CD4-positive, alpha-beta T cell (primary cell): ENCODE measurements around the gene PZP. TPM values are rescaled to one million over a fixed set of nuclear protein-coding genes. Genes with fewer than 3 reads are reported as not detected.

Source experiments
- ATAC-seq: fragments of 200-7000 bp; cut with Tn5 transposase; one replicate; pipeline ENCODE4 v1.10.0; 2022; ENCODE audit warnings: mild to moderate bottlenecking; ENCODE audit not compliant: poor library complexity
- CTCF ChIA-PET: fragments of 350-600 bp; sonication (Branson Sonifier 250); formaldehyde crosslinking; loops from one replicate; lab custom pipeline; 2021; ENCODE audit warnings: antibody characterized with exemption, inconsistent platforms; lab: Charles Lee
- POLR2A ChIA-PET: fragments of 350-600 bp; sonication (Branson Sonifier 250); formaldehyde crosslinking; loops from one replicate; lab custom pipeline; 2021; ENCODE audit warnings: antibody characterized with exemption, inconsistent platforms; lab: Charles Lee
- DNase-seq, 14 experiments: peaks; one replicate each; pipeline ENCODE4 v3.0.0-alpha.2; 2013 to 2020; ENCODE audit warnings: mixed read lengths in 2 of 14
- H3K27ac ChIP-seq, 2 donors: one replicate each; pipeline versions ENCODE4 v1.5.1 to v1.7.0; 2013; ENCODE audit warnings: low read length in 2 of 2, low read depth in 1 of 2, mild to moderate bottlenecking in 1 of 2
- H3K27me3 ChIP-seq, 2 experiments: 1 replicate in 1 of 2; 2 replicates in 1 of 2; pipeline versions ENCODE4 v1.6.1 to v1.7.0; 2013; ENCODE audit warnings: low read length in 2 of 2, control low read depth in 1 of 2, mild to moderate bottlenecking in 1 of 2, moderate library complexity in 1 of 2; ENCODE audit not compliant: insufficient read depth in 2 of 2, control insufficient read depth in 1 of 2
- H3K36me3 ChIP-seq: one replicate; pipeline ENCODE4 v1.6.1; 2013; ENCODE audit warnings: low read length, control low read depth; ENCODE audit not compliant: insufficient read depth
- H3K4me1 ChIP-seq: one replicate; pipeline ENCODE4 v1.6.1; 2013; ENCODE audit warnings: low read length, control low read depth; ENCODE audit not compliant: insufficient read depth
- H3K4me3 ChIP-seq: one replicate; pipeline ENCODE4 v1.5.1; 2013; ENCODE audit warnings: mild to moderate bottlenecking, low read length, moderate library complexity
- H3K9me3 ChIP-seq, 2 experiments: 1 replicate in 1 of 2; 2 replicates in 1 of 2; pipeline versions ENCODE4 v1.6.1 to v1.7.0; 2013; ENCODE audit warnings: low read length in 2 of 2, mild to moderate bottlenecking in 2 of 2, control low read depth in 1 of 2, moderate library complexity in 1 of 2; ENCODE audit not compliant: control insufficient read depth in 1 of 2, insufficient read depth in 1 of 2
- H3K27ac Mint-ChIP-seq: one replicate; pipeline ENCODE4 v1.8.0; 2020; ENCODE audit warnings: mixed read lengths
- H3K27me3 Mint-ChIP-seq: one replicate; pipeline ENCODE4 v1.8.0; 2021; ENCODE audit warnings: mixed read lengths
- H3K36me3 Mint-ChIP-seq: one replicate; pipeline ENCODE4 v1.8.0; 2021; ENCODE audit warnings: low read depth, mixed read lengths
- H3K4me1 Mint-ChIP-seq: one replicate; pipeline ENCODE4 v1.8.0; 2021; ENCODE audit warnings: low read depth, mixed read lengths
- H3K4me3 Mint-ChIP-seq: one replicate; pipeline ENCODE4 v1.8.0; 2020; ENCODE audit warnings: mild to moderate bottlenecking, mixed read lengths
- H3K9me3 Mint-ChIP-seq: one replicate; pipeline ENCODE4 v1.8.0; 2020; ENCODE audit warnings: mixed read lengths
- CTCF ChIP-seq: fragments of 200-600 bp; IDR thresholded peaks from one replicate; pipeline ENCODE4 v1.8.0; 2022; ENCODE audit warnings: antibody characterized with exemption, mild to moderate bottlenecking
- intact Hi-C, 2 experiments: fragments of 100-400 bp; cut with DNase I in 1 of 2; cut with micrococcal nuclease in 1 of 2; formaldehyde crosslinking; loops; one replicate each; pipeline versions ENCODE4 v1.15.1 to v1.9.0; 2023 to 2025; cut with DNase I, micrococcal nuclease
- total RNA-seq, 174 experiments: library from RNA in 2 of 174; stranded (reverse) in 2 of 174; gene quantifications; one replicate each; pipeline ENCODE4 v1.2.3 and lab custom pipeline; 2021 to 2026

PZP gene
- total RNA-seq, 2 experiments from 2014 or later: not detected

GRCh38 chr12:9122091-9122609 is 86.0 kb downstream of the PZP start:
- no peak overlapping the region for H3K4me3 Mint-ChIP-seq
- CTCF ChIA-PET: no interaction called here
- no peaks in the 10 kb centered on the region for H3K27me3 Mint-ChIP-seq
- POLR2A ChIA-PET: no interaction called here
- H3K4me3 ChIP-seq: no peak overlapping the region
- TF ChIP-seq CTCF: no peak
- DNase-seq: no peak
- no peak overlapping the region for H3K27ac ChIP-seq
- H3K4me1 Mint-ChIP-seq: no peaks in the 10 kb centered on the region
- intact Hi-C loops: no loop called here
- peaks cover 4% of the 10 kb centered on the region for H3K36me3 Mint-ChIP-seq
- no peaks in the 10 kb centered on the region for H3K36me3 ChIP-seq
- no peaks in the 10 kb centered on the region for H3K4me1 ChIP-seq
- H3K9me3 ChIP-seq: peaks cover 0 to 8% of the 10 kb centered on the region in 2 experiments
- no peaks in the 10 kb centered on the region for H3K27me3 ChIP-seq
- ATAC-seq: no peak
- no peak overlapping the region for H3K27ac Mint-ChIP-seq
- H3K9me3 Mint-ChIP-seq: no peaks in the 10 kb centered on the region

DNA sequence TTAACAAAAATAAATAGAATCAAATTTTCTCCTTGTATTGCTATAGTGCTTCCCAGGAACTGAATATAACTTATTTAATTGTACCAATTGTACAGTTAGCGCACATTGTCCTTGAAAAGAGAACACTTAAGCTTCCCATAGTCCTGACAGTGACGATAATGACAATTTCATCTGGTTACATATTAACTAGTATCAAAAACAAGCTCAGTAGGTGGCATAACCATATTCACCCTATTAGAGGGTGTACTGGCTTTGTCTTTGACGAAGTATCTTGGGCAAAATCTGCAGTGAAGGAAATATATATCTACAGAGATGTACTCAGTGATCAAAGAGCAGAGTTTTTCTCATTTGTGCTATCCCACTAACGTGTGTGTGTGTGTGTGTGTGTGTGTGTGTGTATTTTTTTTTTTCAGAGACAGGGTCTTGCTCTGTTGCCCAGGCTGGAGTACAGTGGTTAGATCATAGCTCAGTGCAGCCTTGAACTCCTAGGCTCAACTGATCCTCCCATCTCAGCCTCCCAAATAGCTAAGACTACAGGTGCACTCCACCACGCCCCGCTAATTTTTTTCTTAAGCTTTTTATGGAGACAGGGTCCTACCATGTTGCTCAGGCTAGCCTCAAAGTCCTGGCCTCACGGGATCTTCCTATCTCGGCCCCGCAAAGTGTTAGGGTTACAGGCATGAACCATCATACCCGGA is 87.6 kb downstream of the PZP start:
- peaks cover 11% of the 10 kb centered on the region for H3K4me1 Mint-ChIP-seq
- intact Hi-C loops: no loop called here
- TF ChIP-seq CTCF: no peak
- ATAC-seq (no peak), DNase-seq (no peak)
- ChIA-PET POLR2A (no interaction called here), CTCF (no interaction called here)
- Histone ChIP-seq H3K9me3 (peaks cover 0 to 8% of the 10 kb centered on the region in 2 experiments), H3K4me1 (peaks cover 5% of the 10 kb centered on the region), H3K4me3 (no peak overlapping the region), H3K36me3 (no peaks in the 10 kb centered on the region), H3K27me3 (no peaks in the 10 kb centered on the region), H3K27ac (no peak overlapping the region)
- no peaks in the 10 kb centered on the region for H3K9me3 Mint-ChIP-seq
- no peaks in the 10 kb centered on the region for H3K27me3 Mint-ChIP-seq
- H3K27ac Mint-ChIP-seq: no peak overlapping the region
- H3K4me3 Mint-ChIP-seq: no peak overlapping the region
- no peaks in the 10 kb centered on the region for H3K36me3 Mint-ChIP-seq

DNA sequence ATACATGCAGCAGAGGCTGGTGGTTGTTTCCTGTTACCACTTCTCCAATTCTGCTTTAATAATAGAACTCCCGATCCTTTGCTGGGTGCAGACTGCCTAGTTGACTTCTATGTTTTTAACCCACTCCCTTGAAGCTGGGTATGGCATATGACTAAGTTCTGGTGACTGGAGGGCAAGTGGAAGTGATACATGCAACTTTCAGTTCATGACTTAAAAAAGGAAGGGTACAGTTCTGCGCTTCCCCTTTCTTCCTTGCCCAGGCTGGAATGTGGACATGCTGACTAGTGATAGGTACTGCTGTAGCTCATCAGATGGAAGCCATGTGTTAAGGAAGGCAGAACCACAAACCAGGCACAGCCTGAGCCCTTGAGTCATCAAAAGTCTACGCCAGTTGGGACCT is 90.0 kb downstream of the PZP start:
- intact Hi-C loops: no loop called here
- DNase-seq (peak in 3 of 14 experiments; percentile 29 to 74 (median 64)), ATAC-seq (peak; percentile 32)
- Histone ChIP-seq H3K4me3 (no peak overlapping the region), H3K27me3 (no peaks in the 10 kb centered on the region), H3K4me1 (peaks cover 6% of the 10 kb centered on the region), H3K27ac (no peak overlapping the region), H3K9me3 (no peaks in the 10 kb centered on the region), H3K36me3 (peaks cover 3% of the 10 kb centered on the region)
- Mint-ChIP-seq H3K27me3 (no peaks in the 10 kb centered on the region), H3K4me3 (no peak overlapping the region), H3K4me1 (peaks cover 12% of the 10 kb centered on the region), H3K27ac (no peak overlapping the region), H3K9me3 (no peaks in the 10 kb centered on the region), H3K36me3 (no peaks in the 10 kb centered on the region)
- CTCF ChIA-PET: no interaction called here
- no peak for TF ChIP-seq CTCF
- POLR2A ChIA-PET: no interaction called here
